Stomach smooth muscle (tissue), 2 donors: ENCODE results near the gene PAWR.
A peak's percentile ranks its signal among the peaks of the same experiment; 100 is the strongest.

Source experiments
- H3K27ac ChIP-seq: one replicate; pipeline ENCODE4 v1.7.0; 2013; ENCODE audit warnings: mild to moderate bottlenecking, low read length, inconsistent platforms
- H3K27me3 ChIP-seq, 2 donors: one replicate each; pipeline ENCODE4 v1.7.0; 2013; ENCODE audit warnings: low read length in 2 of 2; ENCODE audit not compliant: insufficient read depth in 2 of 2, control insufficient read depth in 1 of 2
- H3K36me3 ChIP-seq, 2 donors: one replicate each; pipeline ENCODE4 v1.7.0; 2013; ENCODE audit warnings: low read length in 2 of 2; ENCODE audit not compliant: control insufficient read depth in 2 of 2, insufficient read depth in 2 of 2
- H3K4me1 ChIP-seq: one replicate; pipeline ENCODE4 v1.7.0; 2013; ENCODE audit warnings: low read length; ENCODE audit not compliant: control insufficient read depth, insufficient read depth
- H3K4me3 ChIP-seq, 2 donors: one replicate each; pipeline ENCODE4 v1.7.0; 2013; ENCODE audit warnings: low read length in 2 of 2
- H3K9ac ChIP-seq, 2 donors: one replicate each; pipeline ENCODE4 v1.7.0; 2013; ENCODE audit warnings: low read length in 2 of 2, mild to moderate bottlenecking in 1 of 2
- H3K9me3 ChIP-seq, 2 donors: one replicate each; pipeline ENCODE4 v1.7.0; 2013; ENCODE audit warnings: low read length in 2 of 2; ENCODE audit not compliant: control insufficient read depth in 2 of 2
- donor health status: healthy.
- donor health status: Pancreatic carcinoma.

The PAWR gene

DNA sequence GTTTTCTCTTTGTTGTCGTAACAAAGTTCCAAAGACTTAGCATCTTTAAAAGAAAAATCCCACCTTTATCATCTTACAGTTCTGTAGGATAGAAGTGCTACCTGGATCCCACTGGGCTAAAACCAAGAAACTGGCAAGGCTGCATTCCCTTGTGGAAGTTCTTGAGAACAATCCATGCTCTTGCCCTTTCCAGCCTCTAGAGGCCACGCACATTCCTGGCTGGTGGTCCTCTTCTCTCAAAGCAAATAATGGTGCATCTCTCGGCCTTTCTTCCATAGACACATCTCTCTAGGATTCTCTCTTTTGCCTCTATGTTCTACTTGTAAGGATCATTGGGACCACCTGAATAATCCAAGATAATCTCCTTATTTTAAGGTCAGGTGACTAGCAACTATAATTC, 8.2 kb upstream of the PAWR start:
- H3K9me3 ChIP-seq, result no peaks in the 10 kb centered on the region
- no peaks in the 10 kb centered on the region for H3K27me3 ChIP-seq
- H3K36me3 ChIP-seq, result no peaks in the 10 kb centered on the region
- no peak overlapping the region for H3K27ac ChIP-seq
- H3K4me1 ChIP-seq, result no peaks in the 10 kb centered on the region
- no peak overlapping the region for H3K9ac ChIP-seq
- no peak overlapping the region for H3K4me3 ChIP-seq

DNA sequence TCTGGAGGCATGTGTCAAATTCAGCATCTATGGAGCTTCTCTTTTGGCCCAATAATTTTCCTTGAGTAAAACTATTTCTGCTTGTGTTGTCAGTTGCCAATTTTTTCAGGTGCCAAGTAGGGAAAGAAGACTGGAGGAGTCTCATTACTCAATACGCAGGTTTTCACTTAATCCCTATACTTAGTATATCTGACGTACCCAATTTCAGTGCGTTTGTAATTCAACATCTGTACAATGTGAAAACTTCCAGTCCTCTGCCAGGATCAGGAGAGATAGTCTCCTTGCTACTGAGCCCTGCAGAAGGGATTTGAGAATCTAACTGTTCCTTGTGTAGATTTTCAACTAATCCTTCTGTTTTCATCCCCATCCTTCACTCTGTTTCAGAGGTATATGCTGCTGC, 5.7 kb upstream of the PAWR start:
- no peak overlapping the region for H3K4me3 ChIP-seq
- H3K36me3 ChIP-seq, result no peaks in the 10 kb centered on the region
- H3K9ac ChIP-seq, result no peak overlapping the region
- H3K9me3 ChIP-seq, result no peaks in the 10 kb centered on the region
- H3K4me1 ChIP-seq, result peaks cover 4% of the 10 kb centered on the region
- no peaks in the 10 kb centered on the region for H3K27me3 ChIP-seq
- no peak overlapping the region for H3K27ac ChIP-seq

GRCh38 chr12:79692860-79693577, 2.3 kb upstream of the PAWR start:
- H3K4me1 ChIP-seq, result peaks cover 9% of the 10 kb centered on the region
- H3K9ac ChIP-seq, result no peak overlapping the region
- no peaks in the 10 kb centered on the region for H3K9me3 ChIP-seq
- no peak overlapping the region for H3K4me3 ChIP-seq
- H3K36me3 ChIP-seq, result no peaks in the 10 kb centered on the region
- no peak overlapping the region for H3K27ac ChIP-seq
- H3K27me3 ChIP-seq, result no peaks in the 10 kb centered on the region

DNA sequence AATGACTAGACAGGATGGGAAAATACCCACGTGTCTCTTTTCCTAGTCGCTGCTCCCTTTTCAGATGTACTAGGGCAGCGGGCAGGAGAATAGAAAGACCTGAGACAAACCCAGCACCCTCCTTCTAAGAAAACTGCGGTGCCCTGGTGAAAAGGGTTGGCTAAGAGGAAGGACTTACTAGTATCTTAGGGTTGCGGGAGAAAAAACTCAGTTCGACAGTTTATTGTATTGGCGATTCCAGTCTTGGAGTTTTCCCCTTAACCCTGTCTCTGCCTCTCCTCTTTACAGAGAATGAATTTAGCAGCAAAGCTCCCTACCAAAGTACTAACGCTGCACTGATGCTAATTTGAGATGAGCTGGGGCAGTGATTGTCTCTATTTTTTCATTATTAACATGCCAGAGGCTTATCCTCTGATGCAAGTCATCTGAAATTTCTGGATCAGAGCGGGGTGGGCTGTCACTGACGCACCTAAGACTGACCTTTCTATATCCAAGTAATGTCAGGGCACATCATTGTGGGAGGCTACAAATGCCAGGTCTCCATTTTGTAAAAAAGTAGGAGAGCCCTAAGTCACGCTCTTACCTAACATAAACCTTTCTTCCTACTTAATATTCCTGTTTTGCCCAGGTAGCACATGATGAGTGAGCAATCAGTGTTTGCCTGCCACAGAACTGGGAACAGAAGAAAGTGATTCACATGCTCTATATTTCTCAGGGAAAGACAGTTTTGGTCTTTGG, 916 bp upstream of the PAWR start:
- H3K9ac ChIP-seq, result peak overlapping the region; percentile 66 to 68
- H3K27ac ChIP-seq, result peak overlapping the region; percentile 53
- H3K4me3 ChIP-seq, result peak overlapping the region; percentile 83 to 84
- no peaks in the 10 kb centered on the region for H3K9me3 ChIP-seq
- peaks cover 9% of the 10 kb centered on the region for H3K4me1 ChIP-seq
- no peaks in the 10 kb centered on the region for H3K36me3 ChIP-seq
- no peaks in the 10 kb centered on the region for H3K27me3 ChIP-seq

DNA sequence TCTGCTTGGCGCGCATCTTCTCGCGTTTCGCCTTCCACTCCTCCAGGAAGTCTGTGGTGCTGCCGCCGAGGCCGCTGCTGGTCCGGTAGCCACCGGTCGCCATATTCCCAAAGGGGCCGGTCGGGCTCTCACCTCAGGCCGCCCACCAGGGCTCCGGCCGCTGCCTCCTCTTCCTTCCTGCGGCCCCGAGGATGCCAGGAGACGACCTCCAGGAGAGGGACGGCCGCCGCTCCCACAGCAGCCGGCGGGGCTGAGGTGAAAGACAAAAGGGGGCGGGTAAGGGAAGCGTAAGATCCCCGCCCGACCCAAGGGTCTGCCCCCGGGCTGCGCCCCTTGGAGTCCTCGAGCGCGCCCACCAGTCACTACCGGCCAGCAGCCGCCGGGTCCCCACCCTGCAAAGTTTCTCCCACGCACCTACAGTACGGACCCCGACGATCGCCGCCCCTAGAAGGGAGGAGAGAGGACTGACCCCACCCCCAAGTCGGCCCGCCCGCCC, 574 bp downstream of the PAWR start:
- H3K36me3 ChIP-seq, result no peaks in the 10 kb centered on the region
- no peaks in the 10 kb centered on the region for H3K27me3 ChIP-seq
- peak overlapping the region; percentile 18 for H3K27ac ChIP-seq
- H3K9me3 ChIP-seq, result no peaks in the 10 kb centered on the region
- H3K4me3 ChIP-seq, result peak overlapping the region; percentile 74 to 84
- peak overlapping the region; percentile 6 to 62 for H3K9ac ChIP-seq
- H3K4me1 ChIP-seq, result peaks cover 9% of the 10 kb centered on the region

DNA sequence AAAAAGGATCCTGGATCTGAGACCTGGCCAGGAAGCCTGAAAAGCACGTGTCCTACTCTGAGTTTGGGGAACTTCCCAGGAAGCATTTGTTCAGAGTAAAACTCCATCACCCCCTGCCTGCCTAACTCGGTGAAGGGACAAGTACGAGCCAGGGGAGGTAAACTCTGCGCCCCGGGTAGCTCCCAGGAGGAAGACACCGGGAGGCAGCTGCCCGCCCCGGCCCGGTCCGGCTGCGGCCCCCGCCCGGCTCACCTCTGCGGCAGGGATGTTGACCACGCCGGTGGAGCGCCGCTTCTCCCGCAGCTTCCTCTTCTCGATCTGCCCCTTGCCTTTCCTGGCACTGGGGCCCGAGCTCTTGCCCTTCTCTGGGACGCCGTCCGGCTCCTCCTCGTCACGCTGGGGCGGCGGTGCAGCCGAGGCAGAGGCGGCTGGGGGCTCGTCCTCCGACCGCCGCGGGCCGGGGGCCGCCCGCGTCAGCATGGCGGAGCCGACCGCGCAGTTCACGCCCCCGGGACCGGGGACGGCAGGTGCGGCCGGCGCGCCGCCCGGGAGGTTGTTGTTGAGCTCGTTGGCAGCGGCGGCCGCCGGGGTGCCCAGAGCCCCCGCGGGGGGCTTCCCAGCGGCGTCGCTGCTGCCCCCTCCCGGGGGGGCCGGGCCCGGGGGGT, 1.2 kb downstream of the PAWR start:
- no peaks in the 10 kb centered on the region for H3K27me3 ChIP-seq
- H3K27ac ChIP-seq, result peak overlapping the region; percentile 12
- no peaks in the 10 kb centered on the region for H3K9me3 ChIP-seq
- peak overlapping the region; percentile 30 to 62 for H3K9ac ChIP-seq
- H3K4me3 ChIP-seq, result peak overlapping the region; percentile 74 to 84
- H3K36me3 ChIP-seq, result no peaks in the 10 kb centered on the region
- peaks cover 9% of the 10 kb centered on the region for H3K4me1 ChIP-seq

DNA sequence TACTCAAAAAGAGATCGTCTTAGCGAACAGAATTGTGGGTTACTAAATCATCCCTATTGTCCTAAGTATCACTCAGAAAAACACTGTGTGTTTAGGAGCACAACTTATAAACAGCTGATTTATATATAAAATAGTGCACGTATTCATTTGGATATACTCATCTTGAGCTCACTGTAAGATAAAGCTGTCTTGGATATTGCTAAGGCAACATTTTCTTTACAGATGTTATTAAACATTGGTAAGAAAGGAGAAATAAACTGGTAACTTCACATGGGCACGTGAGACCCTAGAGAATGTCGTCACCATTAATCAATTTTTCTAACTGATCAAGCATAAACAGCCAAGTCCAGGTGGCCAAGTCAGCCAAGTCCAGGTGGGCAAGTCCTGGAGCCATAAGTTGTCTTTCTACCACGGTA, 1.7 kb downstream of the PAWR start:
- H3K4me1 ChIP-seq, result peaks cover 9% of the 10 kb centered on the region
- no peaks in the 10 kb centered on the region for H3K9me3 ChIP-seq
- H3K36me3 ChIP-seq, result no peaks in the 10 kb centered on the region
- H3K4me3 ChIP-seq, result peak overlapping the region; percentile 74 to 84
- no peak overlapping the region for H3K27ac ChIP-seq
- H3K9ac ChIP-seq, result peak overlapping the region; percentile 30 to 62
- H3K27me3 ChIP-seq, result no peaks in the 10 kb centered on the region

DNA sequence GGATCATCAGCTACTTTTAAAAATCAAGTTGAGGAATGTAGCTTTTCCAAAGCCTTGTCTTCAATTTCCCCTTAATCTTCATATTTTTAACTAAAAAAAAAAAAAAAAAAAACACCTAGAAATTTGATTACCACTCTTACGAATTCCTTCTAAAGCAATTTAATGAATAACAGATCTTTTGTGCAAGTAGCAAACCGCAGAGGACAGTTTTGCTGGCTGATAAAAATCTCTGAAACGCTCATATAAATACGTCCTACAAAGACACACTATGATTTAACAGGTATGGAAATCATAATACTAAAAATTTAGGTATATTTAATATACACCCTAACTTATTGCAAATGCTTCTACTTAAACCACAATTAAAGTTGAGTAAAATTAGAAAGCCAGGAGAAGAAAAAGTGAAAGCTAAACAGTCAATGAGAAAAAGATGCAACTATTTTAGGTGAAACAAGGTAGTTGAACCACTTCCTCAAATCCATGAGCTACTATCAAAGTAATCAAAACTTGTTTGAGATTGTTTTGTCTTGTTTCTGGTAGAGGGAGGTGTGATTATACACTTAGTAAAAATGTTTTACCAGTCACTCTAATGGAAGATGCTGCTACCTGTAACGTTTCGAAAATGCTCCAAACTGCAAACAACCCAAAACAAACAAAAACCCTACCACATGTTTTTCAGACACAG, 2.2 kb downstream of the PAWR start:
- H3K4me1 ChIP-seq, result peaks cover 9% of the 10 kb centered on the region
- H3K4me3 ChIP-seq, result peak overlapping the region; percentile 74 to 84
- H3K36me3 ChIP-seq, result no peaks in the 10 kb centered on the region
- no peaks in the 10 kb centered on the region for H3K27me3 ChIP-seq
- H3K27ac ChIP-seq, result no peak overlapping the region
- no peaks in the 10 kb centered on the region for H3K9me3 ChIP-seq
- peak overlapping the region in 1 of 2 donors; percentile 62 for H3K9ac ChIP-seq

GRCh38 chr12:79687711-79688260, 3.0 kb downstream of the PAWR start:
- Histone ChIP-seq H3K27me3 (no peaks in the 10 kb centered on the region), H3K4me3 (no peak overlapping the region), H3K27ac (no peak overlapping the region), H3K9ac (no peak overlapping the region), H3K36me3 (no peaks in the 10 kb centered on the region), H3K9me3 (no peaks in the 10 kb centered on the region), H3K4me1 (peaks cover 9% of the 10 kb centered on the region)

- no peaks in the 10 kb centered on the region for H3K9me3 ChIP-seq
- no peaks in the 10 kb centered on the region for H3K27me3 ChIP-seq
- peaks cover 5% of the 10 kb centered on the region for H3K4me1 ChIP-seq
- no peak overlapping the region for H3K27ac ChIP-seq
- no peak overlapping the region for H3K4me3 ChIP-seq
- H3K9ac ChIP-seq, result no peak overlapping the region
- H3K36me3 ChIP-seq, result no peaks in the 10 kb centered on the region
Measured at GRCh38 chr12:79686171-79686570, 4.6 kb downstream of the PAWR start.
